Prostate gland (tissue), 2 donors: ENCODE measurements around the gene CHID1.

Experiments used
- CTCF ChIP-seq, 4 experiments: fragments of 200-600 bp in 2 of 4; fragments of 450-650 bp in 2 of 4; sonication (generic) in 2 of 4; IDR thresholded peaks; 1 replicate in 3 of 4; 2 replicates in 1 of 4; pipeline ENCODE4 v1.5.1; 2016 to 2019; ENCODE audit warnings: antibody characterized with exemption in 4 of 4, mild to moderate bottlenecking in 2 of 4, moderate library complexity in 2 of 4
- POLR2AphosphoS5 ChIP-seq: sonication (generic); formaldehyde crosslinking; IDR thresholded peaks from one replicate; pipeline ENCODE4 v1.6.1; 2017; ENCODE audit warnings: antibody characterized with exemption

DNA sequence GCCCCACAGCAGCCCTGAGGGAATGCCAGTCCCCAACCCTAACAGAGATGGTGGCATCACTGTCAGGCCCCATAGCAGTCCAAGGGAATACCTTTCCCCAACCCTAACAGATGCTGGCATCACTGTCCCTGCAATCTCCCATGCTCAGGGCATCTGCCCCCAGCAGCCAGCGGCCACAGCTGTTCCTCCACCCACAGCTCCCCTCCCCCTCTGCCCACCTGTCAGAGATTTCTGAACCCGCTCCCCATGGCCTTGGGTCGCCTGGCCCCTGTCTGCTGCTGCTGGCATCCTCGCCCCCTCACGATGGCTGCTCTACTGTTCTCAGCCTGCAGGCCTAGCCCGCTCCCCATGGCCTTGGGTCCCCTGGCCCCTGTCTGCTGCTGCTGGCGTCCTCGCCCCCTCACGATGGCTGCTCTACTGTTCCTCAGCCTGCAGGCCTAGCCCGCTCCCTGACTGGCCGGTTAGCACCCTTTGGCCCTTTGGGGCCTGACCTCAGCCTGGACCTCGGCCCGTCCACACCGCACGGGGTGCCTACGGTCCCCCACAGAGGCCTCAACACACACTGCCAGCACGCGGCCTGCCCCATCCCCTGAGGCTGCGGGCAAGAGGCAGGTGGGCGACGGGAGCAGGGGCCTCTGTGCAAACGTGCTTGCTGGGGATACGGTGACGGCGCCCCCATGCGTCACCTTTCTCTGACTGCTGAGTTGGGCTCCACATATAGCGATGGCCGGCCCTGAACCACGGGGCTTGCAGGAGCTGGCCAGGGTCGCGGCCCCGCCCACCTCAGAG lies 20.7 kb downstream of the CHID1 start:
- TF ChIP-seq CTCF (IDR thresholded peaks at IDR 0.05): no peak
- no peak for TF ChIP-seq POLR2AphosphoS5
